Bone marrow (tissue), 2 donors: ENCODE measurements around the gene TP53TG5.

Source experiments
- DNase-seq, 2 donors: peaks; one replicate each; lab custom pipeline; 2025; lab: John Stamatoyannopoulos, UW

The TP53TG5 gene

DNA sequence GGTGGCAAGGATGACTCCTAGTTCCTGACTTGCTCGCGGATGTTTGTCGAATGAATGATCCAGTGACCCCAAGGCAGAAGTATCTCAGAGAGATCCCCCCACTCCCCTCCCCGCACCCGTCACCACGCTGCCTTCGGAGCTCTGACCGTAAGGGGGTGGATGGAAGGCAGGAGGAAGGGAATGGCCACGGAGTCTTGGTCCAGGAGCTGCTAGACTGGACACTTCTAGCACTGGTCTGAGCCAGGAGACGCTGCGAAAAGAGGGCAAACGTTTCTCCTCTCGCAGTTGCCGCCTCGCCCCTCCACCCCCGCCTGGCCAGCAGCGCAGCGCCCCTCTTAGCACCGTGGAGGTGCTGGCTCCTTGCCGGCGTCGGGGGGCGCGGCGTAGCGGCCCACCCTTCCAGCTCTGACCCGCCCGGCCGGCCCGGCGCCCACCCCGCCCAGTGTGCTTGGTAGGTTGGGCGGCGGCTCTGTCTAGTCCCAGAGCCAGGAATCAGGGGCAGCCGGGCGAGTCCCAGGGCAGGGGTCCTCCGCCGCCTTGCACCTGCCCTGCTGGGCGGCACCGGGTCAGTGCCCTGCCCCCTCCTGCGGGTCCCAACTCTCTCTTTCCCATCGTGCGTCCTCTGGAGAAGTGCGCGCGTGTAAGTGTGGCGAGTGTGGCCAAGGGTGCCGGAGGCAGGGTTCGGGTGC lies 27.6 kb upstream of the TP53TG5 start:
- DNase-seq: no peak

DNA sequence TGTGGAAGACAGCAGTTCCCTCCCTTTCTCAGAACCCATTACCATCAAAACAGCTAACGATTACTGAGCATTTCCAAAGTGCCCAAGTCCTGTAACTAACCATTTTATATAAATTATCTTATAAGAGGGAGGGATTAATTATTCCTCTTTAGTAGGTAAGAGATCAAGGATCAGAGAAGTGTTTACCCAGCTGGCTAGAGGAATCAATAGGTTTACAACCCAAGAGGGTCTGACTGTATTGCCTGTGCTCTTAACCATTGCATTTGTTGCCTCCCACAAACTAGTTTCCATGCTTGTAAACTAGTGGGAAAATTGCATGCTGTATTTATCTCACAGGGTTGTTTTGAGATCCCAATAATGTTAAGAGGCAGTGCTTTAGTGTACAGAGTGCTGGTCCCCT lies 26.3 kb upstream of the TP53TG5 start:
- no peak for DNase-seq

DNA sequence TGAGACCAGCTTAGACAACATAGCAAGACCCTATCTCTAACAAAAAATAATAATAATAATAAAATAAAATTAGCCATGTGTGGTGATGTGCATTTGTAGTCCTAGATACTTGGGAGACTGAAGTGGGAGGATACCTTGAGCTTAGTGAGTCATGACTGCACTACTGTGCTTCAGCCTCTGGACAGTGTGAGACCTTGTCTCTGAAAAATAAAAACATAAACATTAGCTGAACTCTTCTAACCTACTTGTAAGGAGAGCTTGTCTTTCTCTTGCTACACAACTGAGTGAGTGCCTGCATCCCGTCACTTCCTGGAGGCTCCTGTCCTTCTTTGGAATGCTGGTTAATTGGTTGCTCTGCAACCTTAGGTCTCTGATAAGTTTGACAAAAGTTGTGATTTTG lies 24.8 kb upstream of the TP53TG5 start:
- DNase-seq: no peak

DNA sequence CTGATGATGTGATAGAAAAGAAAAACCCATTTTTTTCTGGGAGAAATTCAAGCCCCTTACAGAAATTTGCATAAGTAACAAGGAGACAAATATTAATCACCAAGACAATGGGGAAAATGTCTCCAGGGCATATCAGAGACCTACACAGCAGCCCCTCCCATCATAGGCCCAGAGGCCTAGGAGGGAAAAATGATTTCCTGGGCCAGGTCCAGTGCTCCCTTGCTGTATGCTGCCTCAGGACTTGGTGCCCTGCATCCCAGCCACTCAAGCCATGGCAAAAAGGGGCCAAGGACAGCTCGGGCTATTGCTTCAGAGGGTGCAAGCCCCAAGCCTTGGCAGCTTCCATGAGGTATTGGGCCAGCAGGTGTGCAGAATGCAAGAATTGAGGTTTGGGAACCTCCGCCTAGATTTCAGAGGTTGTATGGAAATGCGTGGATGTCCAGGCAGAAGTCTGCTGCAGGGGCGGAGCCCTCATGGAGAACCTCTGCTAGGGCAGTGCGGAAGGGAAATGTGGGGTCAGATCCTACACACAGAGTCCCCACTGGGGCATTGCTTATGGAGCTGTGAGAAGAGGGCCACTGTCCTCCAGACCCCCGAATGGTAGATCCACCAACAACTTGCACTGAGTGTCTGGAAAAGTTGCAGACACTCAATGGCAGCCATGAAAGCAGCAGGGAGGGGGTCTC lies 22.4 kb upstream of the TP53TG5 start:
- no peak for DNase-seq

DNA sequence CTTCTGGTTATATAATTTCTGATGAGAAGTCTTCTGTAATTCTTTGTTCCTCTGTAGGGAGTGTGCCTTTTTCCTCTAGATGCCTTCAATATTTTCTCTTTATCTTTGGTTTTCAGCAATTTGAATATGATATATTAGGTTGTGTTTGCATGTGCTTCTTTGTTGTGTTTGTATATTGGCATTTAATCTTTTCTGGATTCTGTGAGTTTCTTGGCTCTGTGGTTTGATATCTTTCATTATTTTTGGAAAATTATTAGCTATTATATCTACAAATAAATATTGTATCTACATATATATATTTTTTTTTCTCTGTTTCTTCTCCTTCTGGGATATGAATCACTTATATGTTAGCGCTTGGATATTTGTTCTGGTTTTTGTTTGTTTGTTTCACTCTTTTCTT lies 20.9 kb upstream of the TP53TG5 start:
- no peak for DNase-seq

DNA sequence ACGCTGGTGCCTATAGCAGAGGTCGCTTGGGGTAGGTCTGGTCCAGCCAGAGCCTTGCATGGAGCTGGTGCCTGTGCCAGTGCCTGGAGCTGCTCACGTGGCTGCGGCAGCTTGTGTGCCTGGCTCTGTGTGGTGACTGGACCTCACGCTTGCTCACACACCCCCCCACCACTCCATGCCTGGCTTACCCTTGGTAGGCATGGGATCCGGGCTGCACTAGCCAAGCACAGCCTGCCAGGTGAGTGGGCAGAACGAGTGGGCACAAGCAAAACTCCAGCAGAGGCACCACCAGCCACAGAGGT lies 16.9 kb upstream of the TP53TG5 start:
- no peak for DNase-seq

DNA sequence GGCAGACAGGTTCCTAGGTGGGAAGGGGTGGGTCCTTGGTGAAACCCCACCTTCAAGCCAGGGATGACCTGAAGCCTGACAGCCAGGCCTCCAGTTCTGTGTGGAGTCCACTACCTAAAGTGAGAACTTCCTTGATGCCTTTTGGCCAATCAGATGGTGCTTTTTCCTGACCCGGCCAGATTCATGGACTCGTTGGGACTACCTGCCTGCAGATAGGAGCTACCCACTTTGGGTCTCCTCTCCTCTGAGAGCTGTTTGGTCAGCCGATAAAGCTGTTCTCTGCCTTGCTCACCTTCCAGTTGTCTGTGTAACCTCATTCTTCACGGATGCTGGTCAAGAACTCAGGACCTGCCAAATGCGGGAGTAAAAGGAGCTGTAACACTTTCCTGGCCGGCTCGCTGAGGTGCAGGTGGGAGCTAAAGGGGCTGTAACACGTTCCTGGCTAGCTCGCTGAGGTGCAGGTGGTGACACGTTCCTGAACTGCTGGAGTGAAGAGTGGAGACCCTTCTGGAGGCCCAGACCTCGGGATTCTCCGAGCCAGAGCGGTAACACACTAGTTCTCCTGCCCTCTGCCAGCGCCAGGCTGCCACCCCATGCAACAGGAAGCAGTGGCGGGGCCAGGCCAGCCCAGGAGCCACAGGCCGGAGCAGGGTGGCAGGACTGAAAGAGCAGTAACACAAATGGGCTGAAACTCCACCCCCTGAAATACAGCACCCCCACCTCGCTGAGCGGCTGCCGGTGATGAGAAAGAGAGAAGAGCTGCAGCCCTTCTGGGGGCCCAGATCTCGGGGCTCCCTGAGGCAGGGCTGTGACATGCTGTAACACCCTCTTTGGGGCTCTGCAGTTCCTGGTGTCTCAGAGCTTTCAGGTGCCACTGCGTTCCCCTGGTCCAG lies 16.3 kb upstream of the TP53TG5 start:
- no peak for DNase-seq

DNA sequence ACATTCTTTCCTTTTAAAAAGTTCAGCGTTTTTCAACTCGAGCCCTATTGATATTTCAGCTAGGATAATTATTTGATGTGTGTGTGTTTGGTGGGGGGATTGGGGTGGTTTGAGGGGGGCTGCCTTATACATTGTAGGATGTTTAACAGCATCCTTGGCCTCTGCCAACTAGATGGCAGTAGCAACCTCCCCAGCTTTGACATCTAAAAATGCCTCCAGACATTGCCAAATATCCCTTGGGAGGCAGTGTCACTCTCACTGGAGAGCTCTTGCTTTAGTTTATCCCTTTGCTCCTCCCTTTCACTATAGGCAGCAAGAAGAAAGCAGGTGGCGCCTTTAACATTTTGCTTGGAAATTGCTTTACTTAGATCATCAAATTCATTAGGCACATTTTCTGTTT lies 14.6 kb upstream of the TP53TG5 start:
- DNase-seq: no peak

DNA sequence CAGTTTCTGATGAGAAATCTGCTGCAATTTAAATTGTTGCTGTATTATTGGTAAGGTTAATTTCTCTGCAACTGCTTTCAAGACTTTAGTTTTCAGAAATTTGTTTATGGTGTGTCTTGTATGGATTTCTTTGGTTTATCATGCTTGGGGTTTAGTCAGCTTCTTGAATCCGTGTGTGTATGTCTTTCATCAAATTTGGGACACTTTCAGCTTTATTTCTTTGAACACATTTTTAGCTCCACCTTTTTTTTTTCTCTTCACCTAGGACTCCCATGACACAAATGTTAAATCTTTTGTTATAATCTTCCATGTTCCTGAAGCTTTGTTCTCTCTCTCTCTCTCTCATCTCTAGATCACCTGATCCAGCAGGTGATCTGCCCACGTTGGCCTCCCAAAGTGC lies 13.4 kb upstream of the TP53TG5 start:
- no peak for DNase-seq

DNA sequence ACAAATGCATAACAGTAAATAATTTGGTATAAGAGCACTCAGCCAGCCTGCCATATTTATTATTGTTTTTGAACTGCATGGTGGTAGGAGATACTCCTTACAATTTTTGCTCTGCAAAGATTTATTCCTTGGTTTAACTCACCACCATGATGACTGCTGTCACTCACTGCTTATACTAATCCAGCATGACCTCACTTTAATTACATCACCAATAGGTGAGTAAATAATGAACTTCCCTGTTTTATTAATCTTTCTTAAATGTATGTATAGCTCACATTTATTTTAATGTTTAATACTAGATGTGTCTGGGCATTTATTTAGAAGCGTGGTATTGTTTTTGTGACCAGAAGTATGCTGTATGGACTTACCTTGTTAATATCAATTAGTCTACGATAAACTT lies 12.8 kb upstream of the TP53TG5 start:
- DNase-seq: no peak

DNA sequence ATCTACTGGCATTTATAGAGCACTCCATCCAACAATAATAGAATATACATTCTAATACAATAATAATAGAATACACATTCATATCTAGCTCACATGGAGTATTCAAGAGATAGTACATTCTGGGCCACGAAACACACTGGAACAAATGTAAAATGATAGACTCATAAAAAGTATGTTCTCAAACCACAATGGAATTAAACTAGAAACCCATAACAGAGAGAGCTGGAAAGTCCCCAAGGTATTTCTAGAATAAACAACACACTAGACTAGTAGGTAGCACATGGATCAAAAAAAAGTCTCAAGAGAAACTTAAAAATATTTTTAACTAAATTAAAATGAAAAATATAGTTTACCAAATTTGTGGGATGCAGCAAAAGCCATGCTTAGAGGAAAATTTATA lies 9.1 kb upstream of the TP53TG5 start:
- DNase-seq: no peak

DNA sequence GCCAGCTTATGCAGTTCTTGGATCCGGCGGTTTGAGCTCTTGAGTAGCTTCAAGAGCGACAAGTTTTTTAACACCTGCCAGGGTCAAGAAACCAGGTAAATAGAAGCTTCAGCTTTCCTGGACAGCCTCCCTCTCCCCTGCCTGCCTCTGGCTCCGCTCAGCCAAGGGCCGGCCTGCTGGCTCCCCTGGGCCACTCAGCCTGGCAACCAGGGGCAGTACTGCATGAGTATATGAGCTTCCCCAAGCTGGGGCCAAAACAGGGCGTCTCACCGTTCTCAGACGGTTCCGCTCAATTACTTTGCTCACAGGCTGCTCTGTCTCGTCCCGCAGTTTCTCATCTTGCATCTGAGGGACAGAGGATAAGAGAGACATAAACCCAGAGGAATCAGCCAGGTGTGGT lies 856 bp downstream of the TP53TG5 start:
- DNase-seq: no peak

DNA sequence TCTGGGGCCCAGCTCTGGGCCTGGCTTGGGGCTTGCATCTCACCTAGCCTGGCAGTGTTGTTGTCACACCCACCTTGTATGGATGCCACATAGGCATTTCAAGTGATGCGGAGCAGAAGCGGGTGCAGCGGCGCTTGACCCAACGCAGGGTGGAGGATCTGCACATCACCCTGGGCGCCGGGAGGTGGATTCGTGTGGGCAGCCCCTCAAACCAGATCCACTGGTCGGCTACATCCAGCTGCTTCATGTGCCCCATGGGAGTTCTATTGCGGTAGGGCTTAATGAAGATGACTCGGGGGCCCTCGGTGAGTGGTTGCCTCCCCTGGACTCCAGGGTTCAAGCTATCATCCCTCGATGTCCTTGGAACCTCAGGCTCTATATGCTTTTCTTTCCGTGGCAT lies 3.2 kb downstream of the TP53TG5 start:
- no peak for DNase-seq

DNA sequence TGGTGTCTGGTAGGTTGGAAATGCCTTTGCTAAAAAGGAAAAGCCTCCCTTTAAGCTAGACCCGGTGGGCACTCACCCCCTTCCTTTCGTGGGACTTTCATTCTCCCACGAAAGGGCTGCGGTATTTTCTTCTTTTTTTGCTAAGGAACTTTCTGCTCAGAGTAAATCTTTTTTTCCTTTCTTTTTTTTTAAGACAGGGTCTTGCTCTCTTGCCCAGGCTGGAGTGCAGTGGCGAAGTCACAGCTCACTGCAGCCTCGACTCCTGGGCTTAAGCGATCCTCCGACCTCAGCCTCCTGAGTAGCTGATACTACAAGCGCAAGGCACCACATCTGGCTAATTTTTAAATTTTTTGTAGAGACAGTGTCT lies 4.0 kb downstream of the TP53TG5 start:
- no peak for DNase-seq

DNA sequence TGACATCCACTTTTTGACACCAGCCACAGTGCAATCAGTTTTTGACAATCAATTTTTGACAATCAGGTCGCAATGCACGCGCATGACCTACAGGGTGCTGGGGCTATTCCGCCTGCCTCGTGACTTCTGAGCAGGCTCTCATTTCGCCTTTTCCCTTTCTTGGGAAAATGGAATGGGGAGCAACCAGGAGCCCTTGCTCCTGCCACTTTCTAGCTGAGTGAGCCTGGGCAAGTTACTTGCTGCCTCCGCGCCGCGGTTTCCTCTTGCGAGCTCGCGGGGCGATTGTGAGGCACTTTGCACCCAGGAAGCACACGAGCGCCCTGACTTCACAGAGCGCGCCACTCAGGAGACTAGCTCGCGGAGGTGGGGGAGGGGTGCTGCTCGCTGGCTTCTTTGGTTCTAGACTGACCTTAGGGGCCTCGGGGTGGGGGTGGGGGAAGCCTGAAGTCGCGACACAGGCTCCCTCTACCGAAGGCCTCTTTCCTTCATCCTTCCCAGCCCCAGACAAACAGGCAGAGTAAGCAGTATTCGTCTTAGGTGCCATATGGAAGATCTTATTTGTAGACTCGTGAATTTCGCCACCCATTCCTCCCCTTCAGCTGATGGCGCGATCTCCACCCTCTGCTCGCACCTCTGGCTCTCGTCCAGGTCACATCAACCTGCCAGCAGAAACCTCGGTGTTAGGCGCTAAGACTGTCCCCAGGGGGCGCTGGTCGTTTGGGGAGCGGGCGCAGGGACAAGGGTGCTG lies 4.6 kb downstream of the TP53TG5 start:
- peak; percentile 42 to 80 for DNase-seq

DNA sequence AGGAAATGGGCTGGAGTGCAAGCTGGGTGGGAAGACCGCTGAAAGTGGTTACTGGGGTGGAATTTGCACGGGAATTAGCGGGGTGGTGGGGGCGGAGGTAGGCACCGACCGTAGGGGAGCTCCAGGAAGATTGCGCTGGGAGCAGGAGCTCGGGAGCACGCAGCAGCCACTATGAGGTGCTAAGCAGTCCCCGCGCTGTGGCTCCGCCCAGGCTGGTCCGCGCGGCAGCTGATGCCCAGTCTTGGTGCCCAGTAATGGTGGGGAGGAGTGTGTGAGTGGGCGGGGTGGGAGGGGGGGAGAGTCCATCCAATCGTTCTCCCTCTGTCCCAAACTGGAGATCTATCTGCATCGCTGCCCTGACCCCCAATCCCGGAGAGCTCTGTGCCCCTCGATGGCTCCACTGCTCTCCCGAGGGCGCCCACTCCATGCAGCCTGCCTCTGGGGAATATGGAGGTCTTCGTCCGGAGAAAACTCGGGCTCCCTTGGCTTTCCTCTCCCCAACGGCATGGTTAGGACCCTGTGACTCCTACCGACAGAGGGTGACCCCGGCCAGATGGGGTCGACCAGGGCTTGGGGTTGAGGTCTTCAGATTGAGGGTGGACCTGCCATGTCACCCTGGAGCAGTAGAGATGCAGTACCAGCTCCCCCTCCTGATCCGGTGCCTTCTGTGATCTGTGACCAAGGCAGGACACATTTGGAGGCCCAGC lies 5.3 kb downstream of the TP53TG5 start:
- no peak for DNase-seq

DNA sequence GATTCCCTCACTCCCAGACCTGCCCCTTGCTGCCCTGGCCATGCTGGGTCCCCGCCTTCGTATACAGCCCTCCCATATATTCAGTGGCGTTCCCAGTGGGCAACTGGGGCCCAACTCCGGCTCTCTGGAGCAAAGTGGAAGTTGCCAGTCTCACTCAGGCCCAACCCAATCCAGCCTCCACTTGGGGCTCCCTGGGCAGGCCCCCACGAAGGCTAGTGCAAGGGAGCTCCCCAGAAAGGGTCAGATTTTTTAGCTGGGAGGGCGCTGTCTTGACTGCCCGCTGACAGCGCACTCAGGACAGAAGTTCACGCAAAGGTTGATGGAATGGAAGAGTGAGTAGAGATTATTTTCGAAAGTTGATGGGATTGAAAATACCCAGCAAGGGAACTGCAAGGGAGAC lies 5.9 kb downstream of the TP53TG5 start:
- no peak for DNase-seq

DNA sequence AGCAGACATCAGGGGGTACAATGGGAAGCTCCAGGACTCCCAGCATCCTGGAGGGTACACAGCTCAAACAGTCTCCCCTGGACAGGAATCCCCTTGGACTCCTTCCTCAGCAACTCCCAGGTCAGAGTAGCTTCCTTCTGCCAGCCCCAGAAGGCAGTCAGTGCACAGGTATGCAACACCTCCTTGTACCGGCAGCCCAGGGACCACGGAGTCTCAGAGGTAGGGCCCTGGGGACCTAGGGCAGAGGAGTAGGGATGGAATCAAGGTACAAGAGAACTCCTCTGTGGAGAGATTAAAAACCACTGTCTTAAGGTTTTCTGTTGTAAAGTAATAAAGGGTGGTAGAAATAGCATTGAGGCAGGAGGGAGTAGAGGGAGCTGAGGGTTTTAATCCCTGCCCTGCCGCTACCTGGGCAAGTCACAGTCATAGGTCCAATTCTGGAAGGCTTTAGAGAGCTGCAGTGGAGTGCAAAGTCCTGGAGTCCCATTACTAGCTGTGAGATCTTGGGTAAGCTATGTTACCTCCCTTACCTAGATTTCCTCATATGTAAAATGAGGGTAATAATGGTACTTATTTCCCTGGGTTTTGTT lies 7.5 kb downstream of the TP53TG5 start:
- DNase-seq: no peak

DNA sequence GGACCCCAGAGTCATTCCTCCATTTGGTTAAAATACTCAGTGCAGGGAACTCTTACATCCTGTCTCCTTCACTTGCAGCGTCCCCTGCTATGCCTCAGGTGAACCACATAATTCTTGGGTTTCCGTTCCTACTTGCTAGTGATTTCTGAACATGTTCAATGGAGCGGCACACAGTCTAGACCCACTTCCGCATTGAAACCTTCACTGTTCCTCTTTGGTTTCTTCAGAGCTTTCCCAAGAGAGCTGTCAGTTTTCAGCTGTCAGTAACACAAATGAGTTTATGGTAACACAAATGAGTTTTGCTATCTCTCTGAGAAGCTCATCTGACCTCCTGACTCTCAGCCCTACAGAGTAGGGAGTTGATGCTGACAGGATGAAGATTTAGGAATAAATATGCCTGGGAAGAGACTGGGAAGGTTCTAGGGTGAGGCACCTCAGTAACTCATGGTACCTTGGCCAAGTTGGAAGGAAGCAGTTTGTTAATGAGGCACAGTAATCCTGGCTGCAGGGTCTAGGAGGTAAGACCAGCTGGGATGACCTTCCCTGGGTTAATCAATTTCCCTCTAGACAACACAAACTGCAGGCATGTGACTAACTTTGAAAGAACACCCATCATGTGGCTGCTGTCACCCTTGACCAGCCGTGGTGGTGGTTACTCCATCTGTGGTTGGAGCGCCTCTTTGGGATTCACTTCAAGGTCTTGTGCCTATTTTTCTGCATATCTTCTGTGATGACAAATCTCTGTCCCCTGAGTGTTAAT lies 9.7 kb downstream of the TP53TG5 start:
- peak in 1 of 2 donors; percentile 34 for DNase-seq

DNA sequence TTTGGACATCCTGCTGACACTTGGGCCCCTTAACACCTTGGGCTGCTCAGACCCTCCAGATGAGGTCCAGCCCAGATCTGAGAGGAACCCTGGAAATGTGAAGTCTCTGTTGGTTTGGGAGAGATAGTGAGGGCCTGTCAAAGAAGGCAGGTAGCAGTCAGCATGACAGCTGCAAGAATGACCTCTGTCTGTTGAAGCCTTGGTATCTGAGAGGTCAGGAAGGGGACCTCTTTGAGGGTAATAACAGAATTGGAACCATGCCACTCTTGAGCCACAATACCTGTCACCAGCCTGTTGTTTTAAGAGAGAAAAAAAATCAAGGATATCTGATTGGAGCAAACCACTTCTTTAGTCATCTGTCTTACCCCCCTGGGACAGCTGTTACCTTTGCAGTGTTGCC lies 11.0 kb downstream of the TP53TG5 start:
- DNase-seq: no peak

DNA sequence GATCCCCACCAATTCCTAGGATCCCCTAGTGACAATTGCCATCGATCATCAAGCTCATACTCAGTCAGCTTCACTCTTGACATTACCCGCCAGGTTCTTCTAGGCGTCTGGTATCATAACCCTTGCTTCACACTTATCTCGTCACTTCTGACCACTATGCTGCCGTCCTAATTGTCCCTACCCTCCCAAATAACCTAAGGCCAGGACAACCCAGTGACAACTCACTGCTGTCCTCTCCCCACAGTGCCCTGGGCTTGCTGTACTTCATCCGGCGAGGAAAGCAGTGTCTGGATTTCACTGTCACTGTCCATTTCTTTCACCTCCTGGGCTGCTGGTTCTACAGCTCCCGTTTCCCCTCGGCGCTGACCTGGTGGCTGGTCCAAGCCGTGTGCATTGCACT lies 11.5 kb downstream of the TP53TG5 start:
- no peak for DNase-seq
